ENCODE results near the gene COX6B1.

The COX6B1 gene

DNA sequence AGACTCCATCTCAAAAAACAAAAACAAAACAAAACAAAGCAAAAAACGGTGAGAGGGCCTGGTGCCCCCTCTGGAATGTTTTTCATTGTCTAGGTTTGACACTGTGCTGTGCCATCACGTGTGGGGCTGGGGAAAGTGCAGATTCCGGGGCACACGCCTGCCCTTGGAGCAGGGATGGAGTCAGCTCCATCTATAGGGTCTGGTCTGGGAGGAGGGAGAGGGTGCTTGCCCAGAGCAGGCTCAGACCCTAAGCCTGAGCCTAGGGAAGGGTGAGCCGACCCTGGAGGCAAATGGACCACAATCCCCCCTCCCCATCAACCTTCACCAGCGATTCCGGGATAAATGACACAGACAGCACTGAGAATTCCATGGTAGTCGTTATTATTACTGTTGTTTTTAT, 45.3 kb downstream of the COX6B1 start:
- H3K14ac ChIP-seq (ENCODE audit: low read length in 2 of 2) = no peak overlapping the region
- H3K4me2 ChIP-seq (ENCODE audit: low read length, poor library complexity, severe bottlenecking) = no peak overlapping the region
- H2BK15ac ChIP-seq (ENCODE audit: low read depth, poor library complexity, severe bottlenecking) = no peak overlapping the region
- no peak overlapping the region for H3K23ac ChIP-seq (ENCODE audit: low read length in 2 of 2)
- 38% methylated on average over 3 of the region's 8 CpGs for WGBS
- no peak overlapping the region for H3K18ac ChIP-seq (ENCODE audit: low read depth in 1 of 2, low read length in 2 of 2)
- H3K27me3 ChIP-seq (ENCODE audit: control insufficient read depth in 1 of 2, insufficient read depth in 1 of 2, low read length in 2 of 2) = peaks cover 3 to 9% of the 10 kb centered on the region in 2 experiments
- H2BK120ac ChIP-seq (ENCODE audit: low read depth, low read length) = no peak overlapping the region
- no peak overlapping the region for H2BK12ac ChIP-seq (ENCODE audit: low read length in 2 of 2)
- no peak overlapping the region for H2AK5ac ChIP-seq (ENCODE audit: low read length, severe bottlenecking)
- H4K8ac ChIP-seq (ENCODE audit: low read length) = no peak overlapping the region
- H3K27ac ChIP-seq (ENCODE audit: low read length, poor library complexity, severe bottlenecking) = no peak overlapping the region
- H3K4me3 ChIP-seq (ENCODE audit: insufficient read depth in 1 of 2, low read depth in 1 of 2, low read length in 2 of 2) = no peak overlapping the region
- no peaks in the 10 kb centered on the region for H3K79me1 ChIP-seq (replicated peaks; ENCODE audit: low read length, poor library complexity, severe bottlenecking)
- peak overlapping the region; percentile 15 for H4K91ac ChIP-seq (ENCODE audit: low read length)
- no peak overlapping the region for H3K4ac ChIP-seq (ENCODE audit: low read depth in 1 of 2, low read length in 2 of 2)
- H2AFZ ChIP-seq (ENCODE audit: low read depth, low read length) = no peak overlapping the region
- no peaks in the 10 kb centered on the region for H3K36me3 ChIP-seq (ENCODE audit: control insufficient read depth in 1 of 2, insufficient read depth in 2 of 2, low read depth in 1 of 2, low read length in 2 of 2)
- H2BK5ac ChIP-seq (ENCODE audit: low read depth, low read length, poor library complexity, severe bottlenecking) = no peak overlapping the region
- no peak overlapping the region for H3K9ac ChIP-seq (ENCODE audit: low read length)
- H3K9me3 ChIP-seq (ENCODE audit: control insufficient read depth, low read length) = no peaks in the 10 kb centered on the region
- DNase-seq = no peak
- no peaks in the 10 kb centered on the region for H3K4me1 ChIP-seq (ENCODE audit: control insufficient read depth, insufficient read depth, low read depth, low read length)

DNA sequence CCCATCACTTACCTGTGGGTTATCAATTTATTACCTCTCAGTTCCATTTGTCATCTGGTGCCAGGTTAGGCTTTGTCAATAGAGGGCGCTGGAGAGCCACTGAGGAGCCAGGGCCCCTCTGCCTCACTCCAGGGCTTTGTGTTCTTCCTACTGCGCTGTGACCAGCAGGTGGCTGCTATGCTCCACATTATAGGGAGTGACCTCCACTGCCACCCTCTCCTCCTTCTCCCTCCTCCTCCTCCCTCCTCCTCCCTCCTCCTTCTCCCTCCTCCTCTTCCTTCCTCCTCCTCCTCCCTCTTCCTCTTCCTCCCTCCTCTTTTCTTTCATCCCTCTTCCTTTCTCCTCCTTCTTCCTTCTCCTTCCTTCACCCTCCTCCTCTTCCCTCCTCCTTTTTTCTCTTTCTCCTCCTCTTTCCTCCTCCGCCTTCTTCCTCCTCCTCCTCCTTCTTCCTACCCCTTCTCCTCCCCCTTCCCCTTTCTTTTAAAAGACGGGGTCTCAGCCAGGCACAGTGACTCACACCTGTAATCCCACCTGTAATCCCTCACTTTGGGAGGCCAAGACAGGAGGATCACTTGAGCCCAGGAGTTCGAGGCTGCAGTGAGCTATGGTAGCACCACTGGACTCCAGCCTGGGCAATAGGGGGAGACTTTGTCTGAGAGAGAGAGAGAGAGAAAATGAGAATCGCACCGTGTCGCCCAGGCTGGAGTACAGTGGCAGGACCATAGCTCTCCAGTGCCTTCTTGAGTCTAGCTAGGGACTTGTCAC, 45.9 kb downstream of the COX6B1 start:
- no peaks in the 10 kb centered on the region for H3K79me1 ChIP-seq (replicated peaks; ENCODE audit: low read length, poor library complexity, severe bottlenecking)
- H4K8ac ChIP-seq (ENCODE audit: low read length) = no peak overlapping the region
- no peak overlapping the region for H3K4me2 ChIP-seq (ENCODE audit: low read length, poor library complexity, severe bottlenecking)
- no peaks in the 10 kb centered on the region for H3K4me1 ChIP-seq (ENCODE audit: control insufficient read depth, insufficient read depth, low read depth, low read length)
- H3K4me3 ChIP-seq (ENCODE audit: insufficient read depth in 1 of 2, low read depth in 1 of 2, low read length in 2 of 2) = no peak overlapping the region
- H2AFZ ChIP-seq (ENCODE audit: low read depth, low read length) = no peak overlapping the region
- H2BK120ac ChIP-seq (ENCODE audit: low read depth, low read length) = no peak overlapping the region
- peak; percentile 86 for DNase-seq
- no peaks in the 10 kb centered on the region for H3K9me3 ChIP-seq (ENCODE audit: control insufficient read depth, low read length)
- H2AK5ac ChIP-seq (ENCODE audit: low read length, severe bottlenecking) = no peak overlapping the region
- H3K27me3 ChIP-seq (ENCODE audit: control insufficient read depth in 1 of 2, insufficient read depth in 1 of 2, low read length in 2 of 2) = peaks cover 3 to 9% of the 10 kb centered on the region in 2 experiments
- no peak overlapping the region for H3K4ac ChIP-seq (ENCODE audit: low read depth in 1 of 2, low read length in 2 of 2)
- no peak overlapping the region for H4K91ac ChIP-seq (ENCODE audit: low read length)
- no peak overlapping the region for H3K18ac ChIP-seq (ENCODE audit: low read depth in 1 of 2, low read length in 2 of 2)
- H2BK12ac ChIP-seq (ENCODE audit: low read length in 2 of 2) = no peak overlapping the region
- H3K27ac ChIP-seq (ENCODE audit: low read length, poor library complexity, severe bottlenecking) = no peak overlapping the region
- H3K9ac ChIP-seq (ENCODE audit: low read length) = no peak overlapping the region
- WGBS = 34% methylated on average over 8 of the region's 8 CpGs
- no peaks in the 10 kb centered on the region for H3K36me3 ChIP-seq (ENCODE audit: control insufficient read depth in 1 of 2, insufficient read depth in 2 of 2, low read depth in 1 of 2, low read length in 2 of 2)
- H2BK5ac ChIP-seq (ENCODE audit: low read depth, low read length, poor library complexity, severe bottlenecking) = no peak overlapping the region
- H3K14ac ChIP-seq (ENCODE audit: low read length in 2 of 2) = no peak overlapping the region
- no peak overlapping the region for H2BK15ac ChIP-seq (ENCODE audit: low read depth, poor library complexity, severe bottlenecking)
- H3K23ac ChIP-seq (ENCODE audit: low read length in 2 of 2) = no peak overlapping the region

DNA sequence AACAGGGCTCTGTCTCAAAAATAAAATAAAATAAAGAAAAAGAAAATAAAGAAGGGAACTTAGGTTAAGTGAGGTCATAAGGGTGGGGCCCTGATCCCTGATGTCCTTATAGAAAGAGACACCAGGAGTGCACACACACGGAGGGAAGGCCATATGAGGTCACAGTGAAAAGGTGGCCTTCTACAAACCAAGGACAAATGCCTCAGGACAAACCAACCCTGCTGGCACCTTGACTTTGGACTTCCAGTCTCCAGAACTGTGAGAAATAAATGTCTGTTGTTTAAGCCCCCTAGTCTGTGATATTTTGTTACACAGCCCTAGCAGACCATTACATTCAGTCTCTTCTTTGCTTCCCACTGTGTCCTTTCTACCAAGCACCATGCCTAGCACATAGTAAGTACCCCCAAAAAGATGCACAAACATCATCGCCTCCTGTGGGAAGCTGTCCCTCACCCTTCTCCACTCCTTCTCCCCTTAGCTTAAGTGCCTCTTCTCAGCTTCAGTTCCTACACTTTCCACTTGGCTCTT, 47.8 kb downstream of the COX6B1 start:
- Histone ChIP-seq H3K4ac (ENCODE audit: low read depth in 1 of 2, low read length in 2 of 2) (no peak overlapping the region), H3K4me1 (ENCODE audit: control insufficient read depth, insufficient read depth, low read depth, low read length) (no peaks in the 10 kb centered on the region)

DNA sequence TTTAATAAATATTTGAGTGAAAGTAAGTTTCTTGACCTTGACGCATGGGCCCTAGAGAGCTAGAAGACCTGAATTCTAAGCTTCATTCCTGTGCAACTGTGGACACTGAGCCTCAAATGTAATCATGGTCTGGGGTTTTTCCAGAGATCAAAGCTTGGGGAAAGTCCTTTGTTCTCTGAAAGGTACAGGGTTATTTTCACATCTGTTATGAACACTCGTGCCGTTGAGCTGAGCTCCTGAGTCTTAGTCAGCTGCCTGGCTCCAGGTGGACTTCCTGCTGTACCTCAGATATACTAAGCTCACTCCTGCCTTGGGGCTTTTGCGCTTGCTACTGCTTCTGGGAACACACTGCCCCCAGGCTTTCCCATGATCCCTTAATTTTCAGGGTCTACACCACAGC, 48.7 kb downstream of the COX6B1 start:
- no peak overlapping the region for H3K18ac ChIP-seq (ENCODE audit: low read depth in 1 of 2, low read length in 2 of 2)
- peaks cover 3 to 9% of the 10 kb centered on the region in 2 experiments for H3K27me3 ChIP-seq (ENCODE audit: control insufficient read depth in 1 of 2, insufficient read depth in 1 of 2, low read length in 2 of 2)
- H3K9me3 ChIP-seq (ENCODE audit: control insufficient read depth, low read length) = no peaks in the 10 kb centered on the region

More for the DNA sequence above, 47.8 kb downstream of the COX6B1 start:
- Histone ChIP-seq H3K14ac (ENCODE audit: low read length in 2 of 2) (no peak overlapping the region), H4K8ac (ENCODE audit: low read length) (no peak overlapping the region), H2BK12ac (ENCODE audit: low read length in 2 of 2) (no peak overlapping the region), H3K4me3 (ENCODE audit: insufficient read depth in 1 of 2, low read depth in 1 of 2, low read length in 2 of 2) (no peak overlapping the region), H2AK5ac (ENCODE audit: low read length, severe bottlenecking) (no peak overlapping the region), H3K79me1 (replicated peaks; ENCODE audit: low read length, poor library complexity, severe bottlenecking) (no peaks in the 10 kb centered on the region), H3K9ac (ENCODE audit: low read length) (no peak overlapping the region), H2BK5ac (ENCODE audit: low read depth, low read length, poor library complexity, severe bottlenecking) (no peak overlapping the region), H4K91ac (ENCODE audit: low read length) (no peak overlapping the region), H3K23ac (ENCODE audit: low read length in 2 of 2) (no peak overlapping the region), H3K9me3 (ENCODE audit: control insufficient read depth, low read length) (no peaks in the 10 kb centered on the region), H3K27me3 (ENCODE audit: control insufficient read depth in 1 of 2, insufficient read depth in 1 of 2, low read length in 2 of 2) (peaks cover 3 to 9% of the 10 kb centered on the region in 2 experiments), H2BK15ac (ENCODE audit: low read depth, poor library complexity, severe bottlenecking) (no peak overlapping the region), H3K18ac (ENCODE audit: low read depth in 1 of 2, low read length in 2 of 2) (no peak overlapping the region), H2AFZ (ENCODE audit: low read depth, low read length) (no peak overlapping the region), H3K27ac (ENCODE audit: low read length, poor library complexity, severe bottlenecking) (no peak overlapping the region), H3K4me2 (ENCODE audit: low read length, poor library complexity, severe bottlenecking) (no peak overlapping the region), H3K36me3 (ENCODE audit: control insufficient read depth in 1 of 2, insufficient read depth in 2 of 2, low read depth in 1 of 2, low read length in 2 of 2) (no peaks in the 10 kb centered on the region), H2BK120ac (ENCODE audit: low read depth, low read length) (no peak overlapping the region)
- 87% methylated on average over 2 of the region's 2 CpGs for WGBS
- no peak for DNase-seq

More for the DNA sequence above, 48.7 kb downstream of the COX6B1 start:
- Histone ChIP-seq H2AFZ (ENCODE audit: low read depth, low read length) (no peak overlapping the region), H3K4me1 (ENCODE audit: control insufficient read depth, insufficient read depth, low read depth, low read length) (no peaks in the 10 kb centered on the region), H4K8ac (ENCODE audit: low read length) (no peak overlapping the region), H2BK15ac (ENCODE audit: low read depth, poor library complexity, severe bottlenecking) (no peak overlapping the region), H3K4ac (ENCODE audit: low read depth in 1 of 2, low read length in 2 of 2) (no peak overlapping the region), H2BK5ac (ENCODE audit: low read depth, low read length, poor library complexity, severe bottlenecking) (no peak overlapping the region), H3K79me1 (replicated peaks; ENCODE audit: low read length, poor library complexity, severe bottlenecking) (no peaks in the 10 kb centered on the region), H3K23ac (ENCODE audit: low read length in 2 of 2) (no peak overlapping the region), H4K91ac (ENCODE audit: low read length) (no peak overlapping the region), H2BK12ac (ENCODE audit: low read length in 2 of 2) (no peak overlapping the region), H3K14ac (ENCODE audit: low read length in 2 of 2) (no peak overlapping the region), H3K9ac (ENCODE audit: low read length) (no peak overlapping the region), H3K4me3 (ENCODE audit: insufficient read depth in 1 of 2, low read depth in 1 of 2, low read length in 2 of 2) (no peak overlapping the region), H2BK120ac (ENCODE audit: low read depth, low read length) (no peak overlapping the region), H3K27ac (ENCODE audit: low read length, poor library complexity, severe bottlenecking) (no peak overlapping the region), H3K4me2 (ENCODE audit: low read length, poor library complexity, severe bottlenecking) (no peak overlapping the region), H2AK5ac (ENCODE audit: low read length, severe bottlenecking) (no peak overlapping the region), H3K36me3 (ENCODE audit: control insufficient read depth in 1 of 2, insufficient read depth in 2 of 2, low read depth in 1 of 2, low read length in 2 of 2) (no peaks in the 10 kb centered on the region)
- WGBS = 94% methylated on average over 4 of the region's 4 CpGs
- no peak for DNase-seq

Measured in mesenchymal stem cell (in vitro differentiated cells and primary cell).